ENCODE data around the gene PIK3C2B.

DNA sequence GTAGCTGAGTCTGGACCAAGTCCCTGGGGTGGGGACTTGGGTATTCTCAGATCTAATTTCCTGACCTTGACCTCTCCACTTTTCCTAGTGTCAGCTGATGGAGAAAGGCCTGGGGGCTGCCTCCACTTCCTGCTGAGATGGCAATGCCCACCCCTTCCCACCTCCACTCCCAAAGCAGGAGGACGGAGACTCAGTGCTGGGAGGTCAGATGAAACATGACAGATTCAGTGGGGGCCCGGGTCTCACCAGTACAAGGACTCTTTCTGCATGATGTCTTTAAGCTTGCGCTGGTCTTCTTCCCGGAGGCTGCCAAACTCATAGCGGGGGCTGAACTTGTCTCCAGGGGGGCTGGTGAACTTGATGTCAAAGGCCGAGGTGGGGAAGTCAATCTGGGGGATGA is 47.4 kb downstream of the PIK3C2B start:
- no peak for TF ChIP-seq POLR2A (IDR thresholded peaks at IDR 0.05)
- TF ChIP-seq POLR2AphosphoS5 (IDR thresholded peaks at IDR 0.05) = no peak
- TF ChIP-seq, protein P1, sequence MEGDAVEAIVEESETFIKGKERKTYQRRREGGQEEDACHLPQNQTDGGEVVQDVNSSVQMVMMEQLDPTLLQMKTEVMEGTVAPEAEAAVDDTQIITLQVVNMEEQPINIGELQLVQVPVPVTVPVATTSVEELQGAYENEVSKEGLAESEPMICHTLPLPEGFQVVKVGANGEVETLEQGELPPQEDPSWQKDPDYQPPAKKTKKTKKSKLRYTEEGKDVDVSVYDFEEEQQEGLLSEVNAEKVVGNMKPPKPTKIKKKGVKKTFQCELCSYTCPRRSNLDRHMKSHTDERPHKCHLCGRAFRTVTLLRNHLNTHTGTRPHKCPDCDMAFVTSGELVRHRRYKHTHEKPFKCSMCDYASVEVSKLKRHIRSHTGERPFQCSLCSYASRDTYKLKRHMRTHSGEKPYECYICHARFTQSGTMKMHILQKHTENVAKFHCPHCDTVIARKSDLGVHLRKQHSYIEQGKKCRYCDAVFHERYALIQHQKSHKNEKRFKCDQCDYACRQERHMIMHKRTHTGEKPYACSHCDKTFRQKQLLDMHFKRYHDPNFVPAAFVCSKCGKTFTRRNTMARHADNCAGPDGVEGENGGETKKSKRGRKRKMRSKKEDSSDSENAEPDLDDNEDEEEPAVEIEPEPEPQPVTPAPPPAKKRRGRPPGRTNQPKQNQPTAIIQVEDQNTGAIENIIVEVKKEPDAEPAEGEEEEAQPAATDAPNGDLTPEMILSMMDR (IDR thresholded peaks at IDR 0.05) = no peak

All from prostate gland (tissue), 2 donors.